ENCODE data around the gene ZNF423.

DNA sequence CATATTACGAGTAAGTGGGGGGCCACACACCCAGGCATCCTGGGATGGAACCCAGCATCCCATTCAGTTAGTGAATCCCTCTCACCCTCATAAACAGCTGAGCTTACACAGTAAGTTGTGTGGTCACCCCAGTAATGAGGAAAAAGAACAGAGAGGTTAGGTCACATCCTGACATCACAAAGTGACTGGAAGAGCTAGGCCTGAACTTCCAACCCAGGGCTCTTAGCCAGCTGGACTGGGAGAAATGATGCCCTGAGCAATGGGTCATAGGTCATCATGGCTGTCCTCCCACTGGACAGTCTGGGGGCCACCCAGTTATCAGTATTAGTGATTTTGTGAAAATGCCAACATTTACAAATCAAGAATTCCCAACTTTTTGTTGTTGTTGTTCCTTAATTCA, 205.3 kb downstream of the ZNF423 start:
- TF ChIP-seq, protein P1, sequence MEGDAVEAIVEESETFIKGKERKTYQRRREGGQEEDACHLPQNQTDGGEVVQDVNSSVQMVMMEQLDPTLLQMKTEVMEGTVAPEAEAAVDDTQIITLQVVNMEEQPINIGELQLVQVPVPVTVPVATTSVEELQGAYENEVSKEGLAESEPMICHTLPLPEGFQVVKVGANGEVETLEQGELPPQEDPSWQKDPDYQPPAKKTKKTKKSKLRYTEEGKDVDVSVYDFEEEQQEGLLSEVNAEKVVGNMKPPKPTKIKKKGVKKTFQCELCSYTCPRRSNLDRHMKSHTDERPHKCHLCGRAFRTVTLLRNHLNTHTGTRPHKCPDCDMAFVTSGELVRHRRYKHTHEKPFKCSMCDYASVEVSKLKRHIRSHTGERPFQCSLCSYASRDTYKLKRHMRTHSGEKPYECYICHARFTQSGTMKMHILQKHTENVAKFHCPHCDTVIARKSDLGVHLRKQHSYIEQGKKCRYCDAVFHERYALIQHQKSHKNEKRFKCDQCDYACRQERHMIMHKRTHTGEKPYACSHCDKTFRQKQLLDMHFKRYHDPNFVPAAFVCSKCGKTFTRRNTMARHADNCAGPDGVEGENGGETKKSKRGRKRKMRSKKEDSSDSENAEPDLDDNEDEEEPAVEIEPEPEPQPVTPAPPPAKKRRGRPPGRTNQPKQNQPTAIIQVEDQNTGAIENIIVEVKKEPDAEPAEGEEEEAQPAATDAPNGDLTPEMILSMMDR (IDR thresholded peaks at IDR 0.05), result no peak
- no peak for TF ChIP-seq POLR2A (IDR thresholded peaks at IDR 0.05)
